GM12864 (cell line): ENCODE data around the gene DQX1.

Experiments used
- DNase-seq: peaks from one replicate; pipeline ENCODE4 v3.0.0-alpha.2; 2011; ENCODE audit warnings: low read depth
- H3K4me3 ChIP-seq: 2 replicates; pipeline ENCODE4 v1.5.1; 2011; ENCODE audit warnings: mild to moderate bottlenecking, low read depth, low read length, control low read depth
- CTCF ChIP-seq: IDR thresholded peaks from 2 replicates; pipeline ENCODE4 v1.5.1; 2011; ENCODE audit warnings: low read depth, mild to moderate bottlenecking, moderate library complexity, low read length, control low read depth, inconsistent platforms; ENCODE audit errors: missing control alignments

DQX1 gene

DNA sequence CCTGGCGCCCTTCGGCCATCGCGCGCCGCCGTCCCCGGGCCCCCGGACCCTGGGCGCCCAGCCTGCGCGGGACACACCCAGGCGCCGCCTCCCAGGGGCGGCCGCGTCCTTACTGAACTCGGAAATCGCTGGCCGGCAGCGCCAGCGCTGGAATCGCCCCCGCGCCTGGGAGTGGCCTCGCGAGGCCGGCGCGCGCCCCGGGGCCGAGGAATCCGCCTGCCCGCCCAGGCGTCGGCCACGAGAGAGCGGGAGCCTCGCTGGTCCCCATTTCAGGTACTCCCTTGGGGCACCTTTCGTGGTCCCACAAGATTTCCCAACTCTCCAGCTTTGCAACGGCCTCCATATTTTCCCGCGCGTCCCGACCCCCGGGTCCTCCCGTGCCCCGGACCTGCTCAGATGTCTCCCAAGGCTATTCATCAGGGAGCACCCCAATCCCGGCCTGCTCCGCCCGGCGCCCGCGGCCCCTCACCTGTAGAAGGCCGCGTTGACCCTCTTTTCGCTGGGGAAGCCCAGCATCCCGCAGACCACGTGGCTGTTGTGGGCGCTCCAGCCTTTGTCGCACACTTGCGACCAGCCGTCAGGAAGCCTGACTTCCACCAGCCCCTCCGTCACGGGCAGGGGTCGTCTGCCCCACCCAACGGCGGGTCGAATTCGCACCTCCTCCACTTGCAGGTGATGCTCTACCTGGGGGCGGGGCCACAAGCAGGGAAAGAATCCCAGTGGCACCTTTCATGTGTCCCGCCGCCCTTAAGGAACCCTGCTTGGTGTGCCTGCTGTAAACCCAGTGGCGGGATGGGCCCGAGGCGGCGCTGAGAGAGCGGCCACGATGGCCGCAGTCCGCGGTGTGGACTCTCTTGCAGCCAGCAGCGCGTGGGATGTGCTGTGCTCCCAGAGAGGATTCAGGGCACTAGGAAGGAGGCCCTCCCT lies 23.1 kb upstream of the DQX1 start:
- no peak for DNase-seq
- H3K4me3 ChIP-seq = peak overlapping the region; percentile 80
- TF ChIP-seq CTCF = no peak

- peak overlapping the region; percentile 80 for H3K4me3 ChIP-seq
- no peak for DNase-seq
- no peak for TF ChIP-seq CTCF
Measured at GRCh38 chr2:74548285-74548899, 22.4 kb upstream of the DQX1 start.

GRCh38 chr2:74546004-74546403 lies 20.0 kb upstream of the DQX1 start:
- no peak for TF ChIP-seq CTCF
- no peak for DNase-seq
- H3K4me3 ChIP-seq = no peak overlapping the region

DNA sequence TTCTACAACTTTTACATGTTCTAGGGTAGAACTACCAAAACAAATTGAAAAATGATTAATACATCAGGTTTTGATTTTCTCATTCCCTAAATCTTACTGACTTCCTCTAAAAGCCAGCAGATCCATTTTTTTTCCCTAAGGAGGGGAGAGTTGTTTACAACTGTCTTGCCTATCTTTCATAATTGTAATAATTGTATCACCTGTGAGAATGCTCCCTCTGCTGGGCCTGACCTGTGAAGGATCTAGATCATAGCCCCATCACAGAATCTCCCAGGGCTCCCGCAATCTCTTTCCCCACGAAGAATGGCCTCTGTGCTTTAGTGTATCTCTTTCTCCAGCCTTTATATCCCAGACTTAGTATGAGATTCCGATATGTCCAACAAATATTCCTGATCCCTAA lies 18.6 kb upstream of the DQX1 start:
- peak; percentile 22 for TF ChIP-seq CTCF
- no peak for DNase-seq

DNA sequence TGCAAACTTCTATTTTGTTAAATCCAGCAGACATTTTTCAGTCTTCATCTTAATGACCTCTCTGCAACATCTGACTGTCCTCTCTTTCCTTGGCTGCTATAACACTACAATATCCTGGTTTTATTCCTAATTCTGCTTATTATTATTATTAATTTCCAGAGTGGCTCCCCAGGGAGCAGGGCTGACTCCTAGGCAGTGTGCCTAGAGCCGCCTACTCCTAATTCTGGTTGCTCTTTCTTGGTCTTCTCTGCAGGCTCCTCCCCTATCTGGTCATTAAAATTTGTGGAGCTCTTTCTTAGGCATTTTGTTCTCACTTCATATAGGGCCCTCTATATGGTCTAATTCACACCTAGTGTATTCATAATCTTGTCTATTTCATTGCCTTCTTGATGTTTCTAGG lies 16.9 kb upstream of the DQX1 start:
- no peak for DNase-seq
- no peak for TF ChIP-seq CTCF
- H3K4me3 ChIP-seq = no peak overlapping the region

More for the DNA sequence above, 18.6 kb upstream of the DQX1 start:
- H3K4me3 ChIP-seq = no peak overlapping the region

DNA sequence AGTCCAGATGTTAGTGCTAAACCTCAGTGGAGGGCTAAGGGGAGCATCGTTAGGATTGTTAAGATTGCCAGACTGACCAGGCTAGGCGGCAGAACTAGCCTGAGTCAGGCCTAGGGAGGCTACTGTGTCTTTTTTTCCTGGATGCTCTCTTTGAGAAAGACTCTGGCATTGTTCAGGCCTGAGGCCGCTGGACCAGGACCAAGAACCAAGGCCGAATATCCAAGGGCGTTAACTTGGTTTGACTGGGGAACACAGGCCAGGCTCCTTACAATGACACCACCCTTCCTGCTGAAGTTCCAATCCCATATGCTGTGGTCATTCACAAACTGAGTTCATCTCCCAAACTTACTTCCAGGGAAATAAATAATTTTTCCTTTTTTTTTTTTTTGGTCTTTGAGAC lies 14.3 kb upstream of the DQX1 start:
- DNase-seq = no peak
- no peak overlapping the region for H3K4me3 ChIP-seq
- TF ChIP-seq CTCF = no peak

GRCh38 chr2:74538881-74539339 lies 12.9 kb upstream of the DQX1 start:
- TF ChIP-seq CTCF = no peak
- H3K4me3 ChIP-seq = no peak overlapping the region; the same call in 1 of the 2 replicates
- DNase-seq = no peak
